ENCODE results near the gene PLCH1.

The PLCH1 gene

DNA sequence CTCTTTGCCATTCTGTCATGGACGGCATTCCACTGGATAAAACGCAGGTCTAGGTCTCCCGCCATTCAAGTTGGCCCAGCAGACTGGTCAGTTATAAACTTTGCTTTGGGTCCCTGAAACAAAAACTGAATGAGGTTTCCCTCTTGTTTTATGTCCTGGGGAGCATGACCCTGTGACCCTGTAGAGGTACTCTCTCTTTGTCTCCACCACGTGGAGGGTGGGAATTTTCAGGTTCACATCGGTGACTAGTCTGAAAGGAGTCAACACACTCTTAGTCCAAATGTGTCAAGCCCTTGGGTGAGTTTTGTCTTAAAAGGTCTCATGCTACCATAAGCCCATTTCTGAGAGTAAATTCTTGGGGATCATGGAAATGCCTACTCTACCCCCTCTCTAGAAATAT, 139.9 kb downstream of the PLCH1 start:
- H3K4me3 ChIP-seq (ENCODE audit: low read depth, low read length) = no peak overlapping the region

GRCh38 chr3:155604126-155604525, 140.7 kb downstream of the PLCH1 start:
- TF ChIP-seq, protein P1, sequence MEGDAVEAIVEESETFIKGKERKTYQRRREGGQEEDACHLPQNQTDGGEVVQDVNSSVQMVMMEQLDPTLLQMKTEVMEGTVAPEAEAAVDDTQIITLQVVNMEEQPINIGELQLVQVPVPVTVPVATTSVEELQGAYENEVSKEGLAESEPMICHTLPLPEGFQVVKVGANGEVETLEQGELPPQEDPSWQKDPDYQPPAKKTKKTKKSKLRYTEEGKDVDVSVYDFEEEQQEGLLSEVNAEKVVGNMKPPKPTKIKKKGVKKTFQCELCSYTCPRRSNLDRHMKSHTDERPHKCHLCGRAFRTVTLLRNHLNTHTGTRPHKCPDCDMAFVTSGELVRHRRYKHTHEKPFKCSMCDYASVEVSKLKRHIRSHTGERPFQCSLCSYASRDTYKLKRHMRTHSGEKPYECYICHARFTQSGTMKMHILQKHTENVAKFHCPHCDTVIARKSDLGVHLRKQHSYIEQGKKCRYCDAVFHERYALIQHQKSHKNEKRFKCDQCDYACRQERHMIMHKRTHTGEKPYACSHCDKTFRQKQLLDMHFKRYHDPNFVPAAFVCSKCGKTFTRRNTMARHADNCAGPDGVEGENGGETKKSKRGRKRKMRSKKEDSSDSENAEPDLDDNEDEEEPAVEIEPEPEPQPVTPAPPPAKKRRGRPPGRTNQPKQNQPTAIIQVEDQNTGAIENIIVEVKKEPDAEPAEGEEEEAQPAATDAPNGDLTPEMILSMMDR (IDR thresholded peaks at IDR 0.05; ENCODE audit: low read depth, low read length) = no peak
- no peak overlapping the region for H3K4me3 ChIP-seq (ENCODE audit: low read depth, low read length)

More for the DNA sequence above, 139.9 kb downstream of the PLCH1 start:
- TF ChIP-seq, protein P1 (IDR thresholded peaks at IDR 0.05; ENCODE audit: low read depth, low read length) = no peak

GRCh38 chr3:155603302-155603701, 141.6 kb downstream of the PLCH1 start:
- no peak overlapping the region for H3K4me3 ChIP-seq (ENCODE audit: low read depth, low read length)
- TF ChIP-seq, protein P1 (IDR thresholded peaks at IDR 0.05; ENCODE audit: low read depth, low read length) = no peak

DNA sequence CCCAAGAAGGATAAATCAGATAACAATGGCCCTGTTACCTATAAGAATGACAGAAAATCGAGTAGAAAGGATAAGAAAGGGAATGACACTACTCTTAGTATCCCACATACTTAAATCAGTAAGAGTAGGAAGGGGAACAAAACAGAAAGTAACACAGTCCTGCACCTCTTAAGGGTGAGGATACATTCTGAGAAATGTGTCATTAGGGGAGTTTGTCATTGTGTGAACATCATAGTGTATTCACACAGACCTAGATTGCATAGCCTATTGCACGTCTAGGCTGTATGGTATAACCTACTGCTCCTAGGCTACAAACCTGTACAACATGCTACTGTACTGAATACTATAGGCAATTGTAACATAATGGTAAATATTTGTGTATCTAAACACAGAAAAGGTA, 142.6 kb downstream of the PLCH1 start:
- H3K4me3 ChIP-seq (ENCODE audit: low read depth, low read length) = no peak overlapping the region
- TF ChIP-seq, protein P1 (IDR thresholded peaks at IDR 0.05; ENCODE audit: low read depth, low read length) = no peak

- H3K4me3 ChIP-seq (ENCODE audit: low read depth, low read length) = no peak overlapping the region
These were observed 146.2 kb downstream of the PLCH1 start for GRCh38 chr3:155598671-155599070.

GRCh38 chr3:155596615-155597014, 148.3 kb downstream of the PLCH1 start:
- TF ChIP-seq, protein P1 (IDR thresholded peaks at IDR 0.05; ENCODE audit: low read depth, low read length) = no peak
- H3K4me3 ChIP-seq (ENCODE audit: low read depth, low read length) = no peak overlapping the region

More at GRCh38 chr3:155598671-155599070, 146.2 kb downstream of the PLCH1 start:
- TF ChIP-seq, protein P1 (IDR thresholded peaks at IDR 0.05; ENCODE audit: low read depth, low read length) = no peak

GRCh38 chr3:155595371-155595770, 149.5 kb downstream of the PLCH1 start:
- H3K4me3 ChIP-seq (ENCODE audit: low read depth, low read length) = no peak overlapping the region
- TF ChIP-seq, protein P1 (IDR thresholded peaks at IDR 0.05; ENCODE audit: low read depth, low read length) = no peak

All from WI38 (cell line).